DLD1 (cell line): ENCODE results near the gene CHRNB1.
"Not testable (repeated sequence)": the region's sequence is repeated elsewhere in the genome, so short reads cannot be mapped to it uniquely, and the experiment has no call there.

Experiments
- in situ Hi-C: cut with HindIII; loops from 2 replicates; pipeline ENCODE4 v1.10.0; 2017; ENCODE audit warnings: low sequenced_read_pairs

Gene CHRNB1

DNA sequence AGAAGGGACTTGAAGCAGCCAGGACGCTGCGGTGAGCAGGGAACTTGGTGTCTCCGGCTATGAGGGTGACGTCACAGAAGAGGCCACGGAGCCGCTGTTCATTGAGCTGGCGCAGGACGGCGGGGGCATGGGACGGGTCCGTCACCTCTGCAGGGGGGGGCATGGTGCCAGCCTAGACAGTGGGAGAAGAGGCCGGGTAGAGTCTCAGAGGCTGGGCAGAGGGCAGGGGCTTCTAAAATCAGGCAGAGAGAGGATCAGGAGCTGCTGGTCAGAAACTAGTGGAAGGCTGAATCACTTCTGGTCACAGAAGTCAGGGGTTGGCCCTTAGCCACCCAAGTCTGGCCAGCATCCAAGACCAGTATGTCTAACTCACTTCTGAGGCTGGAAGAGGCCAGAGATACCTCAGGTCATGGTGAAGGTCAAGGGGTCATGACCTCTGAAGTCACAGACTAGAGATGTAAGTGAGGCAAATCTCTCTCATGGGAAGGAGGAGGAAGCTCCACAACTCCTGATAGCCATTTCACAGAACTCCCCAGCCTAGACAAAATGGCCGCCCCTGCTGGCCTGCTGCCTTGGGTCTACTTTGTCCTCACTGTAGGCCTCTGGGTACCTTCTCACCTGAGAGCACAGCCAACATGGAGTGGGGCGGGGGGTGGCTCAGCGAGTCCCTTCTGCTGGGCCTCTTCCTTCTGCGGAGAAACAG is 21.9 kb downstream of the CHRNB1 start:
- in situ Hi-C loops, result no loop called here

DNA sequence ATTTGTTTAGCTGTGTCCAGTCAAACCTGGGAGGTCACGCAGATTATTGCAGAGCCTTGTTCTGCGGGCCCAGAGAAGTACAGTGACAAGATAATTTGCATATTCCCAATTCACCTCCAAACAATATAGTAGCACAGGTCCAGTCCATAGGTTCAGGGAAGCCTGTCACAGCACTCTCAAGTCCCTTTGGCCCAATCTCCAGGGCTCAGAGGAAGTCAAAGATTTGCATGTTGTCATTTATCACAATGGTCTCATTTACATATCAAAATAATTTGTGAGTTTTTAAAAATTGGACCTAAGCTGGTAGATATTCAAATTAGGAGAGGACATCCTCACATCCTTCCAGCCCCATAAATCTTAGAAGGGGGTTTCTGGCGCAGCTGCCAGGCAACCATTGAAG is 22.6 kb downstream of the CHRNB1 start:
- in situ Hi-C loops, result no loop called here

DNA sequence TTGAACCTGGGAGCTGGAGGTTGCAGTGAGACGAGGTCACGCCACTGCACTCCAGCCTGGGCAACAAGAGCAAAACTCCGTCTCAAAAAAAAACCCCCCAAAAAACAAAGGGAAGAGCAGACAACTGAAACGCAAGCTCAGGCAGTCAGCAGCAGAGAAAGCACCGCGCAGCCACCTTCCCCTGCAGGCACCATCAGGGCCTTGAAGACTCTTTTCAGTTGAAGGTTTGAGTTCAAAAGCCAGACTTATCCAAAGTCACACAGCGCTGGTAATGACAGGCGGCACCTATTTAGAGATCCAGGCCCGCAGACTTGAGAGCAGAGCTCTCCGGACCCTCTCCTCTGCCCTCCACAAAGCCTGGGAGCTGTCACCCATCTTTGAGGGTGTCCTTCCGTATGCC is 23.4 kb downstream of the CHRNB1 start:
- in situ Hi-C loops, result no loop called here

DNA sequence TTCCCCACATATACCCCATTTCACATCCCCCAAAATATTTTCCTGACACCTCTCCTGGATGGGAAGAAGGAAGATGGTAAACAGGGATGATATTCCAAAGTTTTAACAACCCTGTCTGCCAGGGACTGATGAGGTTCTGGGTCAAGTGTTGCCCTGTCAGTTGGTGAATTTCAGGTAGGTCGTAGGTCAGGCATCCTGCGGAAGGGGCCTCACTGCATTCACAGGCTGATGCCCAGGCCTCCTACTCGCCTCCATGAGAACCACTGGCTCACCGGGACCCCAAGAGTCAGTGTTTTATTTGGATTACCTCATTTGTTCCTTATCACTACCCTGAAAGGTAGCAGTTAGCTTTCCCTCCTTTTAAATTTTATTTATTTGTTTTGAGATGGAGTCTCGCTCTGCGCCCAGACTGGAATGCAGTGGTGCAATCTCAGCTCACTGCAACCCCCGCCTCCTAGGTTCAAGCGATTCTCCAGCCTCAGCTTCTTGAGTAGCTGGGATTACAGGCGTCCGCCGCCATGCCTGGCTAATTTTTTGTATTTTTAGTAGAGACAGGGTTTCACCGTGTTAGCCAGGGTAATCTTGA is 24.0 kb downstream of the CHRNB1 start:
- in situ Hi-C loops, result no loop called here

DNA sequence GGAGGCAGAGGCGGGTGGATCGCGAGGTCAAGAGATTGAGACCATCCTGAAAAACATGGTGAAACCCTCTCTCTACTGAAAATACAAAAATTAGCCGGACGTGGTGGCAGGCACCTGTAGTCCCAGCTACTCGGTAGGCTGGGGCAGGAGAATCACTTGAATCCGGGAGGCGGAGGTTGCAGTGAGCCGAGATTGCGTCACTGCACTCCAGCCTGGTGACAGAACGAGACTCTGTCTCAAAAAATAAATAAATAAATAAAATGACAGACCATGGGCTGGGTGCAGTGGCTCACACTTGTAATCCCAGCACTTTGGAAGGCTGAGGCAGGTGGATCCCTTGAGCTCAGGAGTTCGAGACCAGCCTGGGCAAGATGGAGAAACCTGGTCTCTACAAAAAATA is 25.0 kb downstream of the CHRNB1 start:
- in situ Hi-C loops, result not testable (repeated sequence)

DNA sequence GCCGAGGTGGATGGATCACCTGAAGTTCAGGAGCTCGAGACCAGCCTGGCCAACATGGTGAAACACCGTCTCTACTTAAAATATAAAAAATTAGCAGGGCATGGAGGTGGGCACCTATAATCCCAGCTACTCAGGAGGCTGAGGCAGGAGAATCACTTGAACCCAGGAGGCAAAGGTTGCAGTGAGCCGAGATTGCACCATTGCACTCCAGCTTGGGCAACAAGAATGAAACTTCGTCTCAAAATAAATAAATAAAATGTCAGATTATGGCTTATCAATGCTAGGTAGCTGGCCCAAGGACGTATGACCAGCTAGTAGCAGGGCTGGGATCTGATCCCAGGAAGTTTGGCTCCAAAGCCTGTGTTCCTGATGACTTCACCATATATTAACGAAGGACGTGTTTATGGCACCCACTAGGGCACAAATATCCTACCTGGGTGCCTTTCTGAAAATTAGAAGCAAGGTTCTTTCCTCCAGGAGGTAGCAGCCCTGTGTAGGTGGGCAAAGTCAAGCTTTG is 25.7 kb downstream of the CHRNB1 start:
- in situ Hi-C loops, result not testable (repeated sequence)

DNA sequence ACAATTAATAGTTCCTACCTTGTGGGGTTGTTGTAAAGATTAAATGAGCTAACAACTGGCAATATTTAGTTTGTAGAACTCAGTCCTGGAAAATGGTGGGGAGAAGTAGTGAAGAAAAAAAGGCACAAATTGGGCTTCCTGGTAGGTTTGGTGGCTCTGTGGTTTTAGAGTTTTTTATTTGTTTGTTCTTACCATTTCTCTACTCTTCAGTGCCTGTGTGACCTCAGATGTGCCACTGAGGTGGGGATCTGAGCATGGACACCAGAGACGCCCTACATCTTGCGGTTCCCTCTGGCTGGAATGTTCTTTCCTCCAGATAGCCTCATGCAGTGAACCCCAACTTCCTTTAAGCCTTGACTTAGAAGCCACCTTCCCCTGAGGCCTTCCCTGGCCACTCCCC is 26.9 kb downstream of the CHRNB1 start:
- in situ Hi-C loops, result no loop called here

DNA sequence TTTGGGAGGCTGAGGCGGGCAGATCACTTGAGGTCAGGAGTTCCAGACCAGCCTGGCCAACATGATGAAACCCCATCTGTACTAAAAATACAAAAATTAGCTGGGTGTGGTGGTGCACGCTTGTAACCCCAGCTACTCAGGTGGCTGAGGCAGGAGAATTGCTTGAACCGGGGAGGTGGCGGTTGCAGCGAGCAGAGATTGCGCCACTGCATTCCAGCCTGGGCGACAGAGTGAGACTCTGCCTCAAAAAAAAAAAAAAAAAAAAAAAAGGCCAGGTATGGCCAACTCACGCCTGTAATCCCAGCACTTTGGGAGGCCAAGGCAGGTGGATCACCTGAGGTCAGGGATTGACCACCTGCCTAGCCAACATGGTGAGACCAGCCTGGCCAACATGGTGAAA is 29.9 kb downstream of the CHRNB1 start:
- in situ Hi-C loops, result not testable (repeated sequence)

DNA sequence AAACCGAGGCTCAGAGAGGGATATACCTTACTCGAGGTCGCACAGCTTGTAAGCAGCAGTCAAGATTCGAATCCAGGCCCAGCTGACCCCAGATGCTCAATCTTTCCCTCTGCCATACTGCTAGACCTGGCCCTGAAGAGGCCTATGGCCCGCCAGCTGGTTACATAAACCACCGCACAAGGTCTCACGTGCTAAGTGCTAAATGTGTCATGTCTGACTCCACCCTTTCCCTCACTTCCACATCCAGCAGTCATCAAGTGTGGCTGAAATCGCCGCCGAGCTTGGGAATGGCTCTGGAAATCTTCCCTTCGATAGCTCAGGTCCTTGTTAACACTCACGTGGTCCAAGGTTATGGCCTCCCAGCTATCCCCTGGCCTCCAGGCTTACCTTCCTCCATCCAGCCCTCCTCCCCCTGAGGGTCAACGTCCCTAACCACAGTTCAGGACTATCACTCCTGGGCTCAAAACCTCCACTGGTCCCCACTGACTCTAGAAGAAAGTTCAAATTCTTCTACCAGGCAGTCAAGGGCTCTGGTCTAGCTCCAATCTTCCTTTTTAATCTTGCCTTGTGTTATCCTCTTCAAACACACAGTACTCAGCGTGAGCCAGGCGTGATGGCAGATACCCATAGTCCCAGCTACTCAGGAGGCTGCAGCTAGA is 31.0 kb downstream of the CHRNB1 start:
- in situ Hi-C loops, result no loop called here

DNA sequence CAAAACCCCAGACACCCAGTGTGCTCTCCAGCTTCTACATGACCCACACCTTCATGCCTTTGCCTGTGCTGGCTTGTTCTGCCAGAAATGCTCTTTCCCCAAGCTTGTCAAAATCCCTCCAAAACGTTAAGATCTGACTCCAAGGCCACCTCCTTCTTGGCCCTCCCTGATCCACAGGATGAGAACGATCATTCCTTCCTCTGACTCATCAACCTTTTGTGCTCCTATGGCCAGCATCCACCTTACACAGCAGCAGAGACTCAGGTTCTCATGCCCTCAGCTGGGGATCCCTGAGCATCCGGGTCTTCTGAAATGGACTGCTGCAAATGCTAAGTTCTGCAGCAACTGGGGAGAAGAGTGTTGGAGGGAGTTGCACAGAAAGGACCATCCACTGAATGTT is 31.6 kb downstream of the CHRNB1 start:
- in situ Hi-C loops, result no loop called here

DNA sequence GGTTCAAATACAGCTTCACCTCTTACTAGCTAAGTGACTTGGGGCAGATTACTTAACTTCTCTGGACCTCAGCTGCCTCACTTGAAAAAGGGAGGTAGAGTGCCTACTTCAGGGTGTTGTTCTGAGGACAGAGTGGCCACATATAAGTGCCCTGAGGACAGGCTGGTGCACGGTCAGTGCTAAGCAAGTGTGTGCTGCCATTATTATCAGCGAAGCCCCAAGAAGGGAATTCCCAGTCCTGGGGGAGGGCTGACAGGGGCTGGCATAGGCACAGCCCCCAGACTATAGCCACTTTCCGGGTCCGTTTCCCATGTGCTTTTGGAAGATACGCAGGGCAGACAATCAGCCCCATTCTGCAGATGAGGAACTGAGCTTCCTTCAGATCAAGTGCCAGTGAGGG is 32.1 kb downstream of the CHRNB1 start:
- in situ Hi-C loops, result no loop called here

DNA sequence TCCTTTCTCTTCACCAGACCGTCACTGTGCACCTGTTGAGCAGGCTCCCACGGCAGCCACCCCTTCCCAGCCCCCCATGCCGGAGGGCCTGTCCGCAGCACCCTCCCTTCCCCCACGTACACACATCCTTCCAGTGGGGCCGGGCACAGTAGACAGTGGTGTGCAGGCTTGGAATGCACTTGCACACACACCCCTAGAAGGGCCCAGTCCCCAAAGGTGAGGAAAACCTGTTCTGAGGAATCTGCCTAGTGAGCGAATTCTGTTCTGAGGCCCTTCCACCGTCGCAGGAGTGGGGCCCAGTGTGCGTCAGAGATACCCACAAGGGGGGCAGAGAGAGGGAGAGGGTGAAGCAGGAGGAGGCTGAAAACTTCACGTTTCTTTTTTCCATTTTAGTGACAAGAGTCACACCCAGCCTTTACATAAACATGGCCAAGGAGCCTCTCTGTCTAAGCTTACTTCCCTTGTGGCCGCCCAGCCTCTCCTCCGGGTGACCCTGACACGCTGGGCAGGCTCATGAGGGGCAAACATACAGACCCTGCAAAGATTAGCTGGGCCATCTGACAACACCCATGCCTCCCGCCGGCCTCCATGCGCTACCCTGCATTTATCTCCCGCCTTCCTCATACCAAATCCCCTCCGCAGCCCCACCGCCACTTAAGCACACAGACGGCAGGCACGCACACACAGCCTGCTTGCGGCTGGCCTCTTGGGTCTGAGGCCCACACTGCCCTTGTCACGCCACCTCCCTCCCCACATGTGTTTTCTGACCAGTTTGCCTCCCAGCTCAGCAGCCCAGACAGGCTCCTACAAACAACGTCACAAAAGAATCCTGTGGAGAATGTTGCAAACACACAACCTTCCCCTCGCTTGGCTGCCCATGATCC is 32.8 kb downstream of the CHRNB1 start:
- in situ Hi-C loops, result no loop called here

DNA sequence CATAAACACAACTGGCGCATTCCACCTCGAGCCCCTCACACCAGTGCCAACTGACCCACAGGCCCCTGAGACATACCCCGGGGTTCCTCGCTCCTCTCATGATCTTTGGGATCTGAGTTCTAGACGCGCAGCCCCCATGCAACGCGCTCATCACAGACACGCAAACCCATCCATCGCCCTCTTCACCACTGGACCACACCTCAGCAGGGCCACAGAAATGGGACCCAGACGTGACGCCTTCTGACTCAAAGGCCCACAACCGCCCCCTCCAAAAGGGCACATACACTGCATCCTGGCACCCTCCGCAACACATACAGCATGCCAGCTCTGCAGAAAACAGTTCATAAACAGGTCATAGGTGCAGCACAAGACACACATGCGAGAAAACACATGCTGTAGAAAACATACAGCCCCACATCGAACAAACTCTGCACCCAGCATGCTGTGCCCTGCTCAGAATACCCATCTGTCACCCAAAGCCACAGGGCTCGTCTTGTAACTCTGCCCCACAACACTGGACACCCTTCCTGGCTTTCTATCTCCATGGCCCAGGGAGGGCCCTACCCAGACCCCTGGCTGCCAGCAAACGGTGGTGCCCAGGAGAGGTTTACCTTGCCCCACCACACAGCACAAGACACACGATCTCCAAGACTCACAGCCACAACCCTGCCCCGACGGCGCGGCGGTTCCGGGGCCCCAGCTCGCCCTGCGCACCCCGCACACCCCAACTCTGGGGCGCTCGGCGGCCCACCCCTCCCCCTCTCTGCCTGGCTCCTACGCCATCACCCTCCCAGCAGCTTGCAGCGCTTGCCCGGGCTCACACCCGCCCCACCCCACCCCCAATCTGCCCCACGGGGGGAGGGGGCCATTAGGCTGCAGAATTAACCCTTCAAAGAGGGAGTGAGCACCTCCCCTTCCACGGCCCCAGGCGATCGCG is 33.7 kb downstream of the CHRNB1 start:
- in situ Hi-C loops, result no loop called here

DNA sequence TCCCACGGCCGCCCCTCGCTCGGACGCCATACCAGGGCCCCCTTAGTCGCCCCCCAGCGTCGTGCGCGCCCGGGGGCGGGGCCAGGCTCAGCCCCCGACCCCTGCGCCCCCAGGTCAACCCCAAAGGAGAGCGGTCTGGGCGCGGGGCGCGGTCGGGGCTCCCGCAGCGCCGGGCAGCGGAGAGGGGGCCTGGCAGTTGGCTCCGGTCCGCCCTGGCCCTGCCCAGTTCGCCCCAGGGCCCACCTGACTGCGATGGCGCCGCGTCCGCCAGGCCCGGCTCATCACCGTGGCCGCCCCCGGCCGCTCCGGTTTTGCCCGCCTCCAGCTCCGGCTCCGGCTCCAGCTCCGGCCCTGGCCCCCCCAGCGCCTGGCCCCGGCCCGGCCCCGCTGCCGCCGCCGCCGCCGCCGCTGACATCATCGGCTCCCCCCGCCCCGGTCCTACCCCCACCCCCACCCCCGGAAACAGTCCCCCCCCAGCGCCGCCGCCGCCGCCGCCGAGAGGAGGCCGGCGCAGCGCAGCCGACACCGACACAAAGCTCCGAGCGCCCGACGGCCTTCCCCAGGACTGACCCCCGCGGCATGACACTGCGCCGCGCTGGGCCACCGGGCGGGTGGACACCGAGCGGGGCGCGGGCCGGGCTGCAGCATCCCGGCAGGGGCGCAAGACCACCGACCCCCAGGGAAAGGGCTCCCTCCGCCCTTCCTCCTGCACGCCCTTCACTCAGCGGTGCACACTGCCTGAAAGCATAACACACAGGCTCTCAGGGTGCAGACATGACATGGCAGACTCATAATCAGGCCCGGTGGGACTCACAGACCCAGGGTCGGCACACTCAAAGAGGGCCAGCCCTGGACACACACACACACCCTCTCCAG is 34.6 kb downstream of the CHRNB1 start, which contains the start of gene ZBTB4:
ZBTB4 (minus strand) TSS at position 419 of the 876 bp plus-strand sequence. CDS start 12,830 bp downstream, outside the sequence.
- in situ Hi-C loops, result no loop called here

DNA sequence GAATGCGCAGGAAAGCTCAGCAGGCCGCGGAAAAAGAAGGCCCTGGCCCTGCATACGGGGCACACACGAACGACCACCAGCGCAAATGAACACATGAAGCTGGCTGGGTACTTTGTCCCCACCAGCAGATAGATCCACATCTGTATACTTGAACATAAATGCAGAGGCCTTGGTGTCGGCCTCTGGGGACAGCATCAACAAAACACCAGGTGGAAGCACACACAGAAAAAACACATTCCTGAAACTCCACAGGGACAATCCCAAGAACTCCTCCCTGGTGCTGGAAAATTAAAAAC is 35.2 kb downstream of the CHRNB1 start:
- in situ Hi-C loops, result no loop called here

DNA sequence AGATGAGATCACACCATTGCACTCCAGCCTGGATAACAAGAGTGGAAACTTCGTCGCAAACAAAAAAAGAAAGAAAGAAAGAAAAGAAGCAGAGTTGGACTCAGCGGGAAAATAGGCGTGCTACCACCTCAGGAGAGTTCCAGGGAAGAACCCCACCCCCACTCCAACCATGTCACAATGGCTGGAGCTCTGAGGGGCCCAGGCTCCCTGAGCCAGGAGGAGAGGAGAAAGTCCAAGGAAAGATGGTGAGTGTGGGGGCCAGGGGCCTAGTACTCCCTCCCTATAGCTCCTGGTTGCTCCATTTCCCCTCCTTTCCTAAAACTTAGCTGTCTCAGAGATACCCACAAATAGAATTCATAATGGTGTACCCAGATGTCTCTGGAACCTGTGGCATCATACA is 36.4 kb downstream of the CHRNB1 start, which contains the start of gene SLC35G6:
SLC35G6 (plus strand) TSS at position 172 of the 400 bp plus-strand sequence; CDS start at position 243, 71 bp downstream.
- in situ Hi-C loops, result not testable (repeated sequence)

DNA sequence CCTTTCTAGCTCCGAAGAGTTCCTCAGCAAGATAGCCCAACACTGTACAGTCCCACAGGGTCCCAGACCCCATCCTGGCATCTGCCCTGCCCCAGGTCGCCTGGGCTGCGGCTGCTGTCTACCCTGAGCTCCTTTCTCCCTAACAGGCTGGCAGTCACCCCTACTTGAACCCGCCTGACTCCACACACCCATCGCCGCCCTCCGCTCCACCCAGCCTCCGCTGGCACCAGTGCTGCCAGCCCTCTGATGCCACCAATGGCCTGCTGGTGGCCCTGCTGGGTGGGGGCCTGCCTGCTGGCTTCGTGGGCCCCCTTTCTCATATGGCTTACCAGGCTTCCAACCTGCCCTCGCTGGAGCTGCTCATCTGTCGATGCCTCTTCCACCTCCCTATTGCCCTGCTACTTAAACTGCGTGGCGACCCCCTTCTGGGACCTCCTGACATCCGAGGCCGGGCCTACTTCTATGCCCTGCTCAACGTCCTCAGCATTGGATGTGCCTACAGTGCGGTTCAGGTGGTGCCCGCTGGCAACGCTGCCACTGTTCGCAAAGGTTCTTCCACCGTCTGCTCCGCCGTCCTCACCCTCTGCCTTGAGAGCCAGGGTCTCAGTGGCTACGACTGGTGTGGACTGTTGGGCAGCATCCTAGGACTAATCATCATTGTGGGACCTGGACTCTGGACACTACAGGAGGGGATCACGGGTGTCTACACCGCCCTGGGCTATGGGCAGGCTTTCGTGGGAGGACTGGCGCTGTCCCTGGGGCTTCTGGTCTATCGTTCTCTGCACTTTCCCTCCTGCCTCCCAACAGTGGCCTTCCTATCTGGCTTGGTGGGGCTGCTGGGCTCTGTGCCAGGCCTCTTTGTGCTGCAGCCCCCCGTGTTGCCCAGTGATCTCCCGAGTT is 37.2 kb downstream of the CHRNB1 start:
- in situ Hi-C loops, result not testable (repeated sequence)

DNA sequence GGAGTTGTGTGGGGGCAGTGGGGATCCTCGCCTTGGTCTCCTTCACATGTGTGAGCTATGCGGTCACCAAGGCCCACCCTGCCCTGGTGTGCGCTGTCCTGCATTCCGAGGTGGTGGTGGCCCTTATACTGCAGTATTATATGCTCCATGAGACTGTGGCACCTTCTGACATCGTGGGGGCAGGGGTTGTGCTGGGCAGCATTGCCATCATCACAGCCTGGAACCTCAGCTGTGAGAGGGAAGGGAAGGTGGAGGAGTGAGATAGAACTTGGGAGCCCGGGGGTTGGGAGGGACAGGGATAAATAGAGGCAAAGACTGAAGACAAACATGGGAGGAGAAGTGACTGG is 37.9 kb downstream of the CHRNB1 start:
- in situ Hi-C loops, result not testable (repeated sequence)
